Tibial nerve (tissue), 4 donors: ENCODE results near the gene UPF3A. TPM values are rescaled to one million over a fixed set of nuclear protein-coding genes. Genes with fewer than 3 reads are reported as not detected.

Source experiments
- DNase-seq, 2 donors: peaks; one replicate each; pipeline ENCODE4 v3.0.0-alpha.2; 2019; ENCODE audit warnings: low spot score in 2 of 2
- H3K27ac ChIP-seq, 4 donors: fragments of 200-600 bp; sonication (generic) in 3 of 4; one replicate each; pipeline ENCODE4 v1.5.1; 2017 to 2019; ENCODE audit warnings: mild to moderate bottlenecking in 1 of 4
- H3K27me3 ChIP-seq, 2 donors: fragments of 200-600 bp; sonication (generic) in 1 of 2; one replicate each; pipeline versions ENCODE4 v1.5.1 to v1.6.0; 2017 to 2019
- H3K36me3 ChIP-seq, 3 donors: fragments of 200-600 bp; sonication (generic); one replicate each; pipeline ENCODE4 v1.5.1; 2018 to 2019
- H3K4me1 ChIP-seq, 4 donors: fragments of 200-600 bp; sonication (generic) in 3 of 4; one replicate each; pipeline ENCODE4 v1.5.1; 2017 to 2019
- H3K4me3 ChIP-seq, 4 donors: fragments of 200-600 bp; sonication (generic) in 3 of 4; one replicate each; pipeline ENCODE4 v1.5.1; 2017 to 2019; ENCODE audit warnings: mild to moderate bottlenecking in 1 of 4, moderate library complexity in 1 of 4
- H3K9me3 ChIP-seq, 4 donors: fragments of 200-600 bp; sonication (generic) in 3 of 4; one replicate each; pipeline ENCODE4 v1.5.1; 2017 to 2019
- CTCF ChIP-seq, 5 experiments: fragments of 200-600 bp in 3 of 5; fragments of 450-650 bp in 2 of 5; sonication (generic) in 3 of 5; IDR thresholded peaks; one replicate each; pipeline ENCODE4 v1.5.1; 2016 to 2019; ENCODE audit warnings: antibody characterized with exemption in 5 of 5, mild to moderate bottlenecking in 3 of 5, moderate library complexity in 2 of 5
- EP300 ChIP-seq, 2 donors: sonication (generic); formaldehyde crosslinking; IDR thresholded peaks; one replicate each; pipeline ENCODE4 v1.6.1; 2017; ENCODE audit warnings: antibody characterized with exemption in 2 of 2, mild to moderate bottlenecking in 1 of 2
- POLR2A ChIP-seq, 2 donors: fragments of 450-650 bp; IDR thresholded peaks; one replicate each; pipeline ENCODE4 v1.6.1; 2017; ENCODE audit warnings: antibody characterized with exemption in 2 of 2, mild to moderate bottlenecking in 2 of 2, moderate library complexity in 2 of 2
- WGBS, 2 donors: methylation state at CpG; one replicate each; pipeline ENCODE4 v1.1.5; 2018; 5-methylcytosine and 5-hydroxymethylcytosine counted together
- total RNA-seq, 4 donors: library from RNA; depleted of rRNA; stranded (reverse); fragments of >200 nt; gene quantifications; one replicate each; pipeline ENCODE4 v1.1.0, GENCODE V29; 2016

UPF3A gene
- total RNA-seq, 4 donors from 2014 or later, result 62.7 to 89.2 (median 80.2) TPM

- no peak for TF ChIP-seq EP300 (IDR thresholded peaks at IDR 0.05)
- TF ChIP-seq POLR2A (IDR thresholded peaks at IDR 0.05), result no peak
- no peak for TF ChIP-seq CTCF (IDR thresholded peaks at IDR 0.05)
- Histone ChIP-seq H3K4me3 (peak overlapping the region; percentile 61 to 83 (median 68)), H3K27ac (peak overlapping the region; percentile 77 to 86 (median 84)), H3K36me3 (peaks cover 0 to 42% (median 0%) of the 10 kb centered on the region in 3 donors), H3K9me3 (no peaks in the 10 kb centered on the region), H3K27me3 (no peaks in the 10 kb centered on the region), H3K4me1 (peaks cover 0 to 21% (median 10%) of the 10 kb centered on the region in 4 donors)
- no peak for DNase-seq
- whole genome bisulfite sequencing, 2 donors, result 13 to 18% methylated on average over 10 of the region's 10 CpGs
These were observed 45.7 kb upstream of the UPF3A start for GRCh38 chr13:114235697-114236096.

DNA sequence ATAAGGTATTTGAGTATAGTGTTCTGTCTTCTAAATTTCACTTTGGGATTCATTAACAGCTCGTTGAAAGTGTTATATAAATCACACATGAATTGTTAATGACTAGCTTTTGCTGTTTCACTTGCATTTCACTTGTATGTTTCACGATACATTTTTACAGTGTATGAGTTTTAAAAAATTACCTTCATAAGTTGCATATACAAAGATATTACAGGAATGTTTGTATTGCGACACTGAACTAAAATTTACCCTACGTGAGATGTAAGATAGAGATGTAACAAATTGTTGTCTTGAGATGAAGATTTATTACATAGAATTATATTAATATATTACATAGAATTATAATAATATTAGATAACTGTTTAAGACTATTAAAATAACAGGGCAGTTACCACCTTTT, 45.2 kb upstream of the UPF3A start:
- TF ChIP-seq CTCF (IDR thresholded peaks at IDR 0.05) (no peak), EP300 (IDR thresholded peaks at IDR 0.05) (no peak), POLR2A (IDR thresholded peaks at IDR 0.05) (no peak)
- DNase-seq, result no peak
- peak overlapping the region in 3 of 4 donors; percentile 61 to 83 (median 66) for H3K4me3 ChIP-seq
- H3K27me3 ChIP-seq, result no peaks in the 10 kb centered on the region
- H3K9me3 ChIP-seq, result no peaks in the 10 kb centered on the region
- peak overlapping the region in 2 of 4 donors; percentile 86 for H3K27ac ChIP-seq
- H3K36me3 ChIP-seq, result peaks cover 0 to 47% (median 3%) of the 10 kb centered on the region in 3 donors
- H3K4me1 ChIP-seq, result peaks cover 0 to 21% (median 10%) of the 10 kb centered on the region in 4 donors
- WGBS, 2 donors, result 77 to 78% methylated on average over 4 of the region's 4 CpGs

GRCh38 chr13:114237415-114238112, 43.8 kb upstream of the UPF3A start:
- no peak for TF ChIP-seq EP300 (IDR thresholded peaks at IDR 0.05)
- TF ChIP-seq POLR2A (IDR thresholded peaks at IDR 0.05), result no peak
- no peak for TF ChIP-seq CTCF (IDR thresholded peaks at IDR 0.05)
- H3K36me3 ChIP-seq, result peaks cover 0 to 61% (median 6%) of the 10 kb centered on the region in 3 donors

DNA sequence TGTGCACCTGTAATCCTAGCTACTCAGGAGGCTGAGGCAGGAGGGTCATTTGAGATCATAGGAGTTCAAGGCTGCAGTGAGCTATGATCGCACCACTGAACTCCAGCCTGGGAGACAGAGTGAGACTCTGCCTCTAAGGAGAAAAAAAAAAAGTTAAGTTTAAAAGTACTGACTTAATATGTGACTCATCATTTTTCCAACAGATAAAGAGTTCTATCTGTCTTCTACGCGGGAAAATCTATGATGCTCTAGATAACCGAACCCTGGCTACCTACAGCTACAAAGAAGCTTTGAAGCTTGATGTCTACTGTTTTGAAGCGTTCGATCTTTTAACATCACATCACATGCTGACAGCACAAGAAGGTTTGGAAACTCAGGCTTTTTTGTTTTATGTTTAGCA, 39.5 kb upstream of the UPF3A start:
- no peak for DNase-seq
- Histone ChIP-seq H3K9me3 (no peaks in the 10 kb centered on the region), H3K27me3 (no peaks in the 10 kb centered on the region), H3K4me1 (peaks cover 0 to under 1% (median 0%) of the 10 kb centered on the region in 4 donors), H3K27ac (no peak overlapping the region), H3K36me3 (peaks cover 0 to 99% (median 21%) of the 10 kb centered on the region in 3 donors), H3K4me3 (no peak overlapping the region)
- 93 to 96% methylated on average over 6 of the region's 6 CpGs for WGBS, 2 donors
- TF ChIP-seq EP300 (IDR thresholded peaks at IDR 0.05) (no peak), CTCF (IDR thresholded peaks at IDR 0.05) (no peak), POLR2A (IDR thresholded peaks at IDR 0.05) (no peak)

More at GRCh38 chr13:114237415-114238112, 43.8 kb upstream of the UPF3A start:
- H3K9me3 ChIP-seq, result no peaks in the 10 kb centered on the region
- 90 to 92% methylated on average over 7 of the region's 7 CpGs for WGBS, 2 donors
- H3K4me1 ChIP-seq, result peaks cover 0 to 21% (median 10%) of the 10 kb centered on the region in 4 donors
- H3K27me3 ChIP-seq, result no peaks in the 10 kb centered on the region
- H3K27ac ChIP-seq, result no peak overlapping the region
- no peak overlapping the region for H3K4me3 ChIP-seq
- DNase-seq, result no peak

DNA sequence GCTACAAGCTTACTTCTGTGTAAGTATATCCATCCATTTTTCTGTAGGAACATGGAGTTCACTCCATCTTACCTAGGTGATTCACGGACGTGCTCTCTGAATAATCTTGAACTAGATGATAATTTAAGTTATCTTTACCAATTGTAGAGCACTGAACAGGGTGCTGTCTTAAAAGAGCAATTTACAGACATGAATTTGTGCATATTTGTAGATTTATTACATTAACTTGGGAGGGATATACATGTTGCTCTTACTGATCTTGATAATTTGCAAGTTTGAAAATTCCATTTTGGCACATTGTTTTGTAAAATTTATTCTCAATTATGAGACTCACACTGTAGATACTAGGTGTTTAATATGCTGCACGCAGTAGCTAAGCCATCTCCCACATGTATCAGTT, 37.4 kb upstream of the UPF3A start:
- peaks cover 0 to 99% (median 24%) of the 10 kb centered on the region in 3 donors for H3K36me3 ChIP-seq
- H3K27me3 ChIP-seq, result no peaks in the 10 kb centered on the region
- no peak overlapping the region for H3K27ac ChIP-seq
- DNase-seq, result no peak
- WGBS, 2 donors, result 88 to 93% methylated on average over 3 of the region's 3 CpGs
- TF ChIP-seq POLR2A (IDR thresholded peaks at IDR 0.05) (no peak), CTCF (IDR thresholded peaks at IDR 0.05) (no peak), EP300 (IDR thresholded peaks at IDR 0.05) (no peak)
- H3K4me1 ChIP-seq, result no peaks in the 10 kb centered on the region
- no peak overlapping the region for H3K4me3 ChIP-seq
- no peaks in the 10 kb centered on the region for H3K9me3 ChIP-seq
